HFFc6 (cell line): ENCODE data around the gene ST3GAL3. TPM values are rescaled to one million over a fixed set of nuclear protein-coding genes. Genes with fewer than 3 reads are reported as not detected.

Experiments
- DNase-seq: peaks from one replicate; pipeline ENCODE4 v3.0.0-alpha.2; 2018
- H3K27ac Mint-ChIP-seq: 2 replicates; pipeline ENCODE4 v1.8.0; 2020; ENCODE audit warnings: mild to moderate bottlenecking, mixed read lengths
- H3K27me3 Mint-ChIP-seq: 2 replicates; pipeline ENCODE4 v1.8.0; 2021; ENCODE audit warnings: mild to moderate bottlenecking, moderate library complexity, mixed read lengths; ENCODE audit not compliant: insufficient read depth
- H3K36me3 Mint-ChIP-seq: 2 replicates; pipeline ENCODE4 v1.8.0; 2021; ENCODE audit warnings: low read depth, mixed read lengths
- H3K4me1 Mint-ChIP-seq: 2 replicates; pipeline ENCODE4 v1.8.0; 2020; ENCODE audit warnings: low read depth, mixed read lengths
- H3K4me3 Mint-ChIP-seq: 2 replicates; pipeline ENCODE4 v1.8.0; 2020; ENCODE audit warnings: mild to moderate bottlenecking, moderate library complexity, mixed read lengths
- H3K9me3 Mint-ChIP-seq: 2 replicates; pipeline ENCODE4 v1.8.0; 2020; ENCODE audit warnings: mild to moderate bottlenecking, mixed read lengths
- total RNA-seq, 6 experiments: library from RNA; stranded (reverse); fragmentation: NEBNext Ultra II Directional; extraction: Animal tissue kit (Norgen Biotek cat#: 25700); gene quantifications; 2 replicates in 1 of 6; 3 replicates in 5 of 6; pipeline ENCODE4 v1.2.3, GENCODE V29; 2021
- TF ChIP-seq, protein P1 (sequence below): fragments of 200-600 bp; sonication (generic); IDR thresholded peaks from 2 replicates; pipeline ENCODE4 v1.5.0; 2021; ENCODE audit warnings: antibody characterized with exemption, mild to moderate bottlenecking

ST3GAL3 gene
- total RNA-seq, 6 experiments from 2014 or later, result 15.2 to 22.3 (median 18.0) TPM

- H3K4me1 Mint-ChIP-seq, result peaks cover 52% of the 10 kb centered on the region
- peaks cover 4% of the 10 kb centered on the region; the same call in 1 of the 2 replicates for H3K27me3 Mint-ChIP-seq
- peak within 1 kb of the TSS; percentile 81 for H3K27ac Mint-ChIP-seq
- DNase-seq, result peak; percentile 90
- peak within 1 kb of the TSS; percentile 92 for H3K4me3 Mint-ChIP-seq
- peaks cover 27% of the 10 kb centered on the region for H3K36me3 Mint-ChIP-seq
- TF ChIP-seq, protein P1, sequence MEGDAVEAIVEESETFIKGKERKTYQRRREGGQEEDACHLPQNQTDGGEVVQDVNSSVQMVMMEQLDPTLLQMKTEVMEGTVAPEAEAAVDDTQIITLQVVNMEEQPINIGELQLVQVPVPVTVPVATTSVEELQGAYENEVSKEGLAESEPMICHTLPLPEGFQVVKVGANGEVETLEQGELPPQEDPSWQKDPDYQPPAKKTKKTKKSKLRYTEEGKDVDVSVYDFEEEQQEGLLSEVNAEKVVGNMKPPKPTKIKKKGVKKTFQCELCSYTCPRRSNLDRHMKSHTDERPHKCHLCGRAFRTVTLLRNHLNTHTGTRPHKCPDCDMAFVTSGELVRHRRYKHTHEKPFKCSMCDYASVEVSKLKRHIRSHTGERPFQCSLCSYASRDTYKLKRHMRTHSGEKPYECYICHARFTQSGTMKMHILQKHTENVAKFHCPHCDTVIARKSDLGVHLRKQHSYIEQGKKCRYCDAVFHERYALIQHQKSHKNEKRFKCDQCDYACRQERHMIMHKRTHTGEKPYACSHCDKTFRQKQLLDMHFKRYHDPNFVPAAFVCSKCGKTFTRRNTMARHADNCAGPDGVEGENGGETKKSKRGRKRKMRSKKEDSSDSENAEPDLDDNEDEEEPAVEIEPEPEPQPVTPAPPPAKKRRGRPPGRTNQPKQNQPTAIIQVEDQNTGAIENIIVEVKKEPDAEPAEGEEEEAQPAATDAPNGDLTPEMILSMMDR, result peak; percentile 54; the same call in 1 of the 2 replicates
- H3K9me3 Mint-ChIP-seq, result no peaks in the 10 kb centered on the region
Observed at GRCh38 chr1:43974443-43975248, 267.3 kb downstream of the ST3GAL3 start, which contains the start of gene ATP6V0B. TSS of gene ATP6V0B (plus strand) at chr1:43974960. CDS start at chr1:43975041, 81 bp downstream.

GRCh38 chr1:43975249-43975961 lies 268.1 kb downstream of the ST3GAL3 start:
- Mint-ChIP-seq H3K9me3 (no peaks in the 10 kb centered on the region), H3K36me3 (peaks cover 27% of the 10 kb centered on the region), H3K4me1 (peaks cover 54% of the 10 kb centered on the region), H3K27me3 (peaks cover 4% of the 10 kb centered on the region; the same call in 1 of the 2 replicates), H3K4me3 (peak overlapping the region; percentile 92), H3K27ac (peak overlapping the region; percentile 81)
- no peak for DNase-seq
- TF ChIP-seq, protein P1, result no peak

DNA sequence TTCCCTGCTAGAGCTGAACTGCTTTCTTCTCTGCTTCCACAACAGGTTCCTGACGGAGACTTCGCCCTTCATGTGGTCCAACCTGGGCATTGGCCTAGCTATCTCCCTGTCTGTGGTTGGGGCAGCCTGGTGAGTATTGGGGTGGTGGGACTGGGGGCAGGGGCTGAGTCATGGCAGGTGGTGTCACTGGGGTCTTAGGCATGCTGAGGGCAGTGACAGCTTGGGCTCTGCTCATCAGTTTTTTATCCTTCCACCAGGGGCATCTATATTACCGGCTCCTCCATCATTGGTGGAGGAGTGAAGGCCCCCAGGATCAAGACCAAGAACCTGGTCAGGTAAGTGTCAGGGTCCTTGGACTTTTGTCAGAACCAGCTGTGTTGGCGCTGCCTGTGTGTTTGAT lies 268.7 kb downstream of the ST3GAL3 start:
- Mint-ChIP-seq H3K27me3 (peaks cover 4% of the 10 kb centered on the region; the same call in 1 of the 2 replicates), H3K9me3 (no peaks in the 10 kb centered on the region), H3K27ac (peak overlapping the region; percentile 81), H3K36me3 (peaks cover 33% of the 10 kb centered on the region), H3K4me1 (peaks cover 54% of the 10 kb centered on the region), H3K4me3 (peak overlapping the region; percentile 92)
- TF ChIP-seq, protein P1, result peak; percentile 39
- DNase-seq, result no peak

GRCh38 chr1:43976890-43977289 lies 269.6 kb downstream of the ST3GAL3 start:
- peaks cover 52% of the 10 kb centered on the region for H3K4me1 Mint-ChIP-seq
- TF ChIP-seq, protein P1, result no peak
- H3K36me3 Mint-ChIP-seq, result peaks cover 34% of the 10 kb centered on the region
- peaks cover 4% of the 10 kb centered on the region; the same call in 1 of the 2 replicates for H3K27me3 Mint-ChIP-seq
- no peak for DNase-seq
- no peak overlapping the region; the same call in 1 of the 2 replicates for H3K27ac Mint-ChIP-seq
- H3K4me3 Mint-ChIP-seq, result peak overlapping the region; percentile 92
- H3K9me3 Mint-ChIP-seq, result no peaks in the 10 kb centered on the region

DNA sequence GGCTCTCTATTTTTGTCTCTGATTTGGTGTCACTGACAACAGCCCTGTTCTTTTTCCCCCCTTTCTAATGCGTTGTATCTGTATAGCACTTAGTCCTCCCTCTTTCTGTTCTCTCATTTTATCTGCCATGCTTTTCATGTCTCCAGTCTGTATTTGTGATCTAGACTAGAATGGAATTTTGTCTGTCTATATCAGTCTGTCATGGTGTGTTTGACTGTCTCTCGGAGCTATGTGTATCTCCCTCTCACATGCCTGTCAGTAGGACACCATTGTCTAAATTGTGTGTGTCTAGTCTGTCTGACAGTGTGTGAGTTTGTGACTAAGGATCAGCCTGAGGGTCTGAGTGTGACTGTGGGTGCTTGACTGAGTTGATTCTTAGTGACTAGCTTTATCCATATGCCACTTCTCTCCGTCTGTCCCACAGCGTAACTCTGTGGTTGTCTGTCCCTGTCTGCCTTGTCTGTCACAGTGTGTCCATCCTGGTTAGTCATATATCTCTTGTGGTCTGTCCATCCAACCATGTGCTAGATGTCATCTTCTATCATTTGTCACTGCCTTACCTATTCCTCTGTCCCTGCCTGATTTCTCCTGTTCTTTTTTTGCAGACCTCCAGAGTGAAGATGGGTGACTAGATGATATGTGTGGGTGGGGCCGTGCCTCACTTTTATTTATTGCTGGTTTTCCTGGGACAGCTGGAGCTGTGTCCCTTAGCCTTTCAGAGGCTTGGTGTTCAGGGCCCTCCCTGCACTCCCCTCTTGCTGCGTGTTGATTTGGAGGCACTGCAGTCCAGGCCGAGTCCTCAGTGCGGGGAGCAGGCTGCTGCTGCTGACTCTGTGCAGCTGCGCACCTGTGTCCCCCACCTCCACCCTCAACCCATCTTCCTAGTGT lies 270.3 kb downstream of the ST3GAL3 start:
- Mint-ChIP-seq H3K27ac (peak overlapping the region; percentile 79), H3K36me3 (peaks cover 37% of the 10 kb centered on the region)
- DNase-seq, result no peak

More for the DNA sequence above, 270.3 kb downstream of the ST3GAL3 start:
- Mint-ChIP-seq H3K9me3 (no peaks in the 10 kb centered on the region), H3K27me3 (peaks cover 4% of the 10 kb centered on the region; the same call in 1 of the 2 replicates), H3K4me1 (peaks cover 56% of the 10 kb centered on the region), H3K4me3 (peak overlapping the region; percentile 85)
- TF ChIP-seq, protein P1, result no peak
